Stimulated activated CD4-positive, alpha-beta T cell treated with anti-CD3 and anti-CD28 coated beads, TNF-alpha, amount 100 ng/mL, for 1 hour (primary cell): Measurements from ENCODE around the gene CD247.

Experiments used
- DNase-seq, 3 donors: peaks; one replicate each; pipeline ENCODE4 v3.0.0-alpha.2; 2020; ENCODE audit warnings: low read depth in 3 of 3, low spot score in 1 of 3

The CD247 gene

GRCh38 chr1:167512046-167512654 lies 6.2 kb downstream of the CD247 start:
- DNase-seq: no peak

GRCh38 chr1:167511374-167511986 lies 6.8 kb downstream of the CD247 start:
- no peak for DNase-seq

GRCh38 chr1:167510881-167511280 lies 7.4 kb downstream of the CD247 start:
- no peak for DNase-seq

- DNase-seq: no peak
These were observed 8.1 kb downstream of the CD247 start for GRCh38 chr1:167510244-167510643.

GRCh38 chr1:167509587-167509986 lies 8.7 kb downstream of the CD247 start:
- no peak for DNase-seq

- DNase-seq: no peak
These were observed 10.6 kb downstream of the CD247 start for GRCh38 chr1:167507719-167508118.

GRCh38 chr1:167504467-167504827 lies 13.9 kb downstream of the CD247 start:
- DNase-seq: no peak

GRCh38 chr1:167503626-167504466 lies 14.5 kb downstream of the CD247 start:
- no peak for DNase-seq

GRCh38 chr1:167502719-167503462 lies 15.4 kb downstream of the CD247 start:
- DNase-seq: no peak

GRCh38 chr1:167502192-167502551 lies 16.2 kb downstream of the CD247 start:
- no peak for DNase-seq

- no peak for DNase-seq
These were observed 16.7 kb downstream of the CD247 start for GRCh38 chr1:167501515-167502191.

- DNase-seq: no peak
These were observed 18.0 kb downstream of the CD247 start for GRCh38 chr1:167500283-167500860.

GRCh38 chr1:167499664-167500101 lies 18.6 kb downstream of the CD247 start:
- DNase-seq: no peak

- DNase-seq: no peak
These were observed 19.2 kb downstream of the CD247 start for GRCh38 chr1:167499106-167499505.

GRCh38 chr1:167496797-167497619 lies 21.3 kb downstream of the CD247 start:
- DNase-seq: no peak

- DNase-seq: no peak
These were observed 25.0 kb downstream of the CD247 start for GRCh38 chr1:167493372-167493771.

GRCh38 chr1:167492481-167492910 lies 25.8 kb downstream of the CD247 start:
- DNase-seq: no peak

- DNase-seq: no peak
These were observed 26.5 kb downstream of the CD247 start for GRCh38 chr1:167491586-167492461.

GRCh38 chr1:167490765-167491164 lies 27.6 kb downstream of the CD247 start:
- DNase-seq: no peak
